OCI-LY7 (cell line): Measurements from ENCODE around the gene GJB6.

Experiments
- CTCF ChIP-seq: fragments of 200-600 bp; sonication (generic); conservative IDR thresholded peaks from 2 replicates; pipeline ENCODE4 v1.5.1; 2014; ENCODE audit warnings: mild to moderate bottlenecking, antibody characterized with exemption, low read length, moderate library complexity, mixed read lengths
- EZH2phosphoT487 ChIP-seq: fragments of 200-600 bp; sonication (generic); IDR thresholded peaks from 2 replicates; pipeline ENCODE4 v1.6.1; 2018; ENCODE audit warnings: low read depth, borderline replicate concordance, mild to moderate bottlenecking, mixed run types, antibody characterized with exemption, low read length, moderate library complexity, mixed read lengths

DNA sequence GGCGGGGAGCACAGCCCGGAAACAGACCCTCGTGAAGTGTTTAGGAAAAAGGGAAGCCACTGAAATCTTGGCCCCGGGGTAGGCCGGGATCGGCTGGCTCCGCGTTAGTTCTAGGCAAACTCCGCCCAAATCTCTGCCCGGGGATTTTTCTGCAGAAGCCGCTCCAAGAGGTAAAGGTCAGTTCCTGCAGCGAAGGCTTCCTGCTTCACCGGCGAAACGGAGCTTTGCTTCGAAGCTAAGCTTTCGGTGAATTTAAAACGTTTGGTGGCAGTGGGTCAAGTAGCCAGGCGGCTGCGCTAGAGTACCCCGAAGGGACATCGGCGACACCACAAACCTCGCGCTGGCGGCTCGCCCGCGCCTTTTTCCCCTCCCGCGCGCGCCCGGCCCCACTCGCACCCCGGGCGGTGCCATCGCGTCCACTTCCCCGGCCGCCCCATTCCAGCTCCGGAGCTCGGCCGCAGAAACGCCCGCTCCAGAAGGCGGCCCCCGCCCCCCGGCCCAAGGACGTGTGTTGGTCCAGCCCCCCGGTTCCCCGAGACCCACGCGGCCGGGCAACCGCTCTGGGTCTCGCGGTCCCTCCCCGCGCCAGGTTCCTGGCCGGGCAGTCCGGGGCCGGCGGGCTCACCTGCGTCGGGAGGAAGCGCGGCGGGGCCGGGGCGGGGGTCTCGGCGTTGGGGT is 39.8 kb downstream of the GJB6 start:
- no peak for TF ChIP-seq CTCF
- TF ChIP-seq EZH2phosphoT487: no peak
